Panc1 (cell line): ENCODE data around the gene GNG4.

ENCODE experiments used
- POLR2AphosphoS5 ChIP-seq: IDR thresholded peaks from 2 replicates; pipeline ENCODE4 v1.6.1; 2012; ENCODE audit warnings: mild to moderate bottlenecking, low read depth, low read length, moderate library complexity
- TF ChIP-seq, protein P1 (sequence below): fragments of 450-650 bp; IDR thresholded peaks from 2 replicates; pipeline ENCODE4 v1.5.1; 2017; ENCODE audit warnings: mild to moderate bottlenecking

DNA sequence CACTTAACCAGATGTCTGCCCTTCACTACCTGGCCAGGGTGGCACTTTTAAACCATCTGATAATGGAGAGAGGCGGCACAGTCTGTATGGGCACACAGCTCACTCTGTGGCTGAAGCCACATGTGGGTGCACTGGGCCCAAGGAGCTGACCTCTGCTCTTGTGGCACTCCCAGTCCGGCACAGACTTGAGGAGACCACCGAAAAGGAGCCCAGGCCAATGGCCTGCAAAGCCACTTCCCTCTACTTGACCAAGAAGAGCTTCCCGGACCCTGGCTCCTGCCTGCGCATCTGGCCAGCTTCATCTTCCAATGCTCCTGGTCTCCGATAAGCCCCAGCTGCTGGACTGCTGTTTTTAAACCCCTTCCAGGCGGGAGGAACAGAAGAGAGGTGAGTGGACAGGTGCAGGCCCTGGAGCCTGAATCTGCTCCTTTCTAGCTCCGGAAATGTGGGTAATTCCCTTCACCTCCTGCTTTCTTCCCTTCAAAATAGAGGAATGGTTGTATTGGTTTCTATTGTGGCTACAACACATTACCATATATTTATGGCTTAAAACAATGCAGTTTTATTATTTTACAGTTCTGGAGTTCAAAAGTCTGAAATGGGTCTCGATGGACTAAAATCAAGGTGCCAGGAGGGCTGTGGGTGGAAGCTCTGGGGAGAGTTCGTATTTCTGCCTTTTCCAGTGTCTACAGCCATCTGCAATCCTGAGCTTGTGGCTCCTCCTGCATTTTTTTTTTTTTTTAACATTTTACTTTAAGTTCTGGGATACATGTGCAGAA, 11.6 kb downstream of the GNG4 start:
- TF ChIP-seq POLR2AphosphoS5 = no peak
- TF ChIP-seq, protein P1, sequence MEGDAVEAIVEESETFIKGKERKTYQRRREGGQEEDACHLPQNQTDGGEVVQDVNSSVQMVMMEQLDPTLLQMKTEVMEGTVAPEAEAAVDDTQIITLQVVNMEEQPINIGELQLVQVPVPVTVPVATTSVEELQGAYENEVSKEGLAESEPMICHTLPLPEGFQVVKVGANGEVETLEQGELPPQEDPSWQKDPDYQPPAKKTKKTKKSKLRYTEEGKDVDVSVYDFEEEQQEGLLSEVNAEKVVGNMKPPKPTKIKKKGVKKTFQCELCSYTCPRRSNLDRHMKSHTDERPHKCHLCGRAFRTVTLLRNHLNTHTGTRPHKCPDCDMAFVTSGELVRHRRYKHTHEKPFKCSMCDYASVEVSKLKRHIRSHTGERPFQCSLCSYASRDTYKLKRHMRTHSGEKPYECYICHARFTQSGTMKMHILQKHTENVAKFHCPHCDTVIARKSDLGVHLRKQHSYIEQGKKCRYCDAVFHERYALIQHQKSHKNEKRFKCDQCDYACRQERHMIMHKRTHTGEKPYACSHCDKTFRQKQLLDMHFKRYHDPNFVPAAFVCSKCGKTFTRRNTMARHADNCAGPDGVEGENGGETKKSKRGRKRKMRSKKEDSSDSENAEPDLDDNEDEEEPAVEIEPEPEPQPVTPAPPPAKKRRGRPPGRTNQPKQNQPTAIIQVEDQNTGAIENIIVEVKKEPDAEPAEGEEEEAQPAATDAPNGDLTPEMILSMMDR = no peak
